Adrenal gland (tissue), 19 donors: ENCODE measurements around the gene BTBD19. TPM values are rescaled to one million over a fixed set of nuclear protein-coding genes. Genes with fewer than 3 reads are reported as not detected.
"Not testable (repeated sequence)": the region's sequence is repeated elsewhere in the genome, so short reads cannot be mapped to it uniquely, and the experiment has no call there.

Source experiments
- DNase-seq, 7 donors: peaks; one replicate each; pipeline ENCODE4 v3.0.0-alpha.2; 2019 to 2020
- H3K27ac ChIP-seq, 5 donors: fragments of 200-600 bp; sonication (generic) in 4 of 5; 1 replicate in 3 of 5; 2 replicates in 2 of 5; pipeline versions ENCODE4 v1.5.1 to v1.8.0; 2016 to 2020; ENCODE audit warnings: mild to moderate bottlenecking in 1 of 5
- H3K27me3 ChIP-seq: fragments of 200-600 bp; 2 replicates; pipeline ENCODE4 v1.8.0; 2021
- H3K36me3 ChIP-seq, 2 donors: fragments of 200-600 bp; replicated peaks in 1 of 2; 1 replicate in 1 of 2; 2 replicates in 1 of 2; pipeline versions ENCODE4 v1.5.1 to v1.8.0; 2018 to 2022
- H3K4me1 ChIP-seq, 2 donors: fragments of 200-600 bp; replicated peaks in 1 of 2; 1 replicate in 1 of 2; 2 replicates in 1 of 2; pipeline versions ENCODE4 v1.5.1 to v1.8.0; 2018 to 2021
- H3K4me3 ChIP-seq, 4 donors: fragments of 200-600 bp; sonication (generic) in 3 of 4; one replicate each; pipeline ENCODE4 v1.5.1; 2016 to 2018
- H3K9me3 ChIP-seq, 3 donors: fragments of 200-600 bp; sonication (generic) in 1 of 3; replicated peaks in 1 of 3; 1 replicate in 2 of 3; 2 replicates in 1 of 3; pipeline versions ENCODE4 v1.5.1 to v1.8.0; 2016 to 2021
- CTCF ChIP-seq, 6 experiments: fragments of 450-650 bp in 4 of 6; fragments of 200-600 bp in 2 of 6; sonication (generic) in 1 of 6; IDR thresholded peaks; 1 replicate in 5 of 6; 2 replicates in 1 of 6; pipeline versions ENCODE4 v1.5.1 to v1.8.0; 2016 to 2021; ENCODE audit warnings: antibody characterized with exemption in 6 of 6, mild to moderate bottlenecking in 2 of 6, moderate library complexity in 1 of 6
- POLR2A ChIP-seq, 2 donors: fragments of 450-650 bp; IDR thresholded peaks; one replicate each; pipeline ENCODE4 v1.6.1; 2017; ENCODE audit warnings: antibody characterized with exemption in 2 of 2, mild to moderate bottlenecking in 2 of 2, moderate library complexity in 1 of 2
- WGBS, 4 donors: extraction: QIAGEN DNeasy Blood & Tissue Kit in 2 of 4; methylation state at CpG; one replicate each; pipeline versions ENCODE4 v1.1.5 to v1.1.7; 2013 to 2017; 5-methylcytosine and 5-hydroxymethylcytosine counted together
- intact Hi-C, 2 donors: fragments of 100-400 bp; cut with DNase I; formaldehyde crosslinking; loops; one replicate each; pipeline versions ENCODE4 v1.14.1 to v1.15.0; 2022 to 2023
- long read RNA-seq, 10 donors: library from polyadenylated mRNA in 3 of 10; unstranded in 2 of 10; stranded (forward) in 1 of 10; transcript quantifications; one replicate each; pipeline ENCODE4 v2.0.0 and lab custom pipeline, GENCODE V29; 2021 to 2026
- polyA plus RNA-seq, 3 donors: library from polyadenylated mRNA; stranded (reverse); fragments of 200-250 nt in 2 of 3; fragments of 350-450 nt in 1 of 3; fragmentation: Illumina TruSeq in 1 of 3; extraction: RNeasy Lipid Tissue Mini Kit (QIAGEN cat#74804) in 1 of 3; gene quantifications; one replicate each; pipeline ENCODE4 v1.2.3, GENCODE V29; 2013 to 2014
- total RNA-seq, 9 donors: library from RNA; depleted of rRNA in 4 of 9; stranded (reverse); fragments of >200 nt in 4 of 9; fragments of 120-200 nt in 1 of 9; fragmentation: NEBNext Ultra II Directional in 1 of 9; extraction: Animal tissue kit (Norgen Biotek cat#: 25700) in 1 of 9; gene quantifications; one replicate each; pipeline versions ENCODE4 v1.1.0 to v1.2.4, GENCODE V29; 2013 to 2023
- donor health status: healthy with polysubstance abuse.
- donor health status: Bipolar disorder and iron deficiency.
- donor health status: DM: yes; HTN: yes; CAD: no.
- donor health status: DM: no; HTN: no; CAD: no.
- donor health status: DM: no; HTN: no; CAD: no.
- donor health status: DM: yes; HTN: yes; CAD: no.

The BTBD19 gene
- total RNA-seq: 10 to 100 TPM in 7 of 9 donors, 1 to 10 TPM in 2; 5.2 to 46.3 (median 20.9) TPM
- 10 to 100 TPM in 2 of 3 donors, 1 to 10 TPM in 1; 4.8 to 67.2 (median 26.5) TPM for polyA plus RNA-seq
- long read RNA-seq, donor 1, partial matches to known transcripts: 0 of 1 reads
- long read RNA-seq, donor 1, other reads (novel, unspliced or antisense): 0 of 1 reads
- long read RNA-seq, donor 2, partial matches to known transcripts: 0 of 1 reads
- long read RNA-seq, donor 2, other reads (novel, unspliced or antisense): 0 of 1 reads
- long read RNA-seq, donor 3, partial matches to known transcripts: 6 of 6 reads
- long read RNA-seq, donor 3, other reads (novel, unspliced or antisense): 0 of 6 reads
- long read RNA-seq, donor 4, partial matches to known transcripts: 0 of 5 reads
- long read RNA-seq, donor 4, other reads (novel, unspliced or antisense): 5 of 5 reads
- long read RNA-seq, donor 5, transcript BTBD19-203 (8 exons, 1,572 nt): major isoform, 8 of 21 reads
- long read RNA-seq, donor 5, partial matches to known transcripts: 6 of 21 reads
- long read RNA-seq, donor 5, other reads (novel, unspliced or antisense): 7 of 21 reads
- long read RNA-seq, donor 6, partial matches to known transcripts: 0 of 2 reads
- long read RNA-seq, donor 6, other reads (novel, unspliced or antisense): 2 of 2 reads
- long read RNA-seq, donor 7, partial matches to known transcripts: 0 of 1 reads
- long read RNA-seq, donor 7, other reads (novel, unspliced or antisense): 0 of 1 reads
- long read RNA-seq, donor 8, partial matches to known transcripts: 17 of 48 reads
- long read RNA-seq, donor 8, other reads (novel, unspliced or antisense): 31 of 48 reads
- long read RNA-seq, donor 9, partial matches to known transcripts: 0 of 1 reads
- long read RNA-seq, donor 9, other reads (novel, unspliced or antisense): 0 of 1 reads
- long read RNA-seq, donor 10: 0 reads

DNA sequence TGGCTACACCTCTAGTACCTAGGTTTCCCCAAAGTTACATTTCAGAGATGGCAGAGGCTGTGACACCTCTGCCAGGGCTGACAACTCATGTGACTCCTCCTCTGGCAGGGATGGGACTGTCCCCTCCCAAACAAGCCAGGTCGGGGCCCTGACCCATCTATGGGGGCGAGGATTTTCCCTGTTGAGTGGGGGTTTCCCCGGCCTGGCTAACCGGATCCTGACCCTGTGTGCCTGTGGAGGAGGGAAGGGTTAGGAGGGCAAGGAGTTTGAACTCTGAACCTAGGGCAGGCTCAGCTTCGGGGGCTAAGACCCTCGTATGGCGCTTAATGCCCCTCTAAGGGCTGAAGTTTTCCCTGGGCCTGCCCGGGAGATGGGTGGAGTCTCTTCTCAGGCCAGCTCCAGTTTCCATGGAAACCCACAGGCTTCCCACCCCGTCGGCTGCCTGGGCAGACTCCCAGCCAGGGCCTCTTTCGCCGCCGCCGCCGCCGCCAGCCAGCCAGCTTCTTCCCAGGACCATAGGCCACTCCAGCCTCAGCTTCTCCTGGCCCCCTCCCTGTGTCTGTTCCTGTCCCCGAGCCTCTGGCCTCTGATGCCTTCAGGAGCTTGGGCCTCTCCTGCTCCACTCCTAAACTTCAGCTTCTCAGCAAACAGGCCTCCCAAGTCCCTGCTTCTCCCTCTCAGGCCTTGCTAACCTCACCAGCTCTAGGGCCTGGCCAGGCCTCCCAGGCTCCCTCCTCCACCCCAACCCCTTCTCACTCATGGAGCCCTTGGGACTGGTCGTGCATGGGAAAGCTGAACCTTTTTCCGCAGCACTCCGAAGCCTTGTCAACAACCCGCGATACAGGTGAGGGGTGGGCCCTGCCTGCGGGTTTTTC is at the start of gene BTBD19:
BTBD19 (plus strand) TSS at position 461 of the 875 bp plus-strand sequence; CDS start at position 759, 298 bp downstream.
- no peaks in the 10 kb centered on the region for H3K9me3 ChIP-seq
- TF ChIP-seq POLR2A (IDR thresholded peaks at IDR 0.05) (peak in 1 of 2 donors; percentile 75), CTCF (IDR thresholded peaks at IDR 0.05) (no peak)
- WGBS, 4 donors: 10 to 30% (median 15%) methylated on average over 4 to 23 of the region's 23 CpGs
- peak within 1 kb of the TSS; percentile 96 to 100 (median 99) for H3K27ac ChIP-seq
- intact Hi-C loops: no loop called here
- DNase-seq: peak; percentile 87 to 94 (median 91)
- H3K4me3 ChIP-seq: peak within 1 kb of the TSS in 1 of 4 donors; percentile 48
- H3K36me3 ChIP-seq: peaks cover 0 to 33% of the 10 kb centered on the region in 2 donors
- H3K4me1 ChIP-seq: peaks cover 64 to 77% of the 10 kb centered on the region in 2 donors
- H3K27me3 ChIP-seq: no peaks in the 10 kb centered on the region

DNA sequence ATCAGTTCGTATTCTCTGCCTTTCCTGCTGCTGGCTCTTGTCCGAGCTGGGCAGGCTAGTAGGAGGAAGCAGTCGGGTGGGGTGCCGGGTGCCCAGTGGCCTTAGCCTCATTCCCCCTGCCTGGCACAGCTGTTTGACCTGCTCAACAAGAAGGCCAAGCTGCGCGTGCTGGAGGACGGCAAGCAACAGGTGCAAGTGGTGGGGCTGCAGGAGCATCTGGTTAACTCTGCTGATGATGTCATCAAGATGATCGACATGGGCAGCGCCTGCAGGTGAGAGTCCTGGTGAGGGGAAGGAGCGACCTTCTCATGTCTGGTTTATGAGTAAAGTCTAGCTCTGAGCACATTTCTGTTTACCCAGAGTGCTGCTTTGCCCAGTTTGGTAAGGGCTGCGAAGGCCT is 49.2 kb upstream of the BTBD19 start:
- Histone ChIP-seq H3K27me3 (no peaks in the 10 kb centered on the region), H3K4me1 (no peaks in the 10 kb centered on the region), H3K4me3 (no peak overlapping the region), H3K27ac (no peak overlapping the region), H3K36me3 (no peaks in the 10 kb centered on the region), H3K9me3 (no peaks in the 10 kb centered on the region)
- no peak for TF ChIP-seq CTCF (IDR thresholded peaks at IDR 0.05)
- TF ChIP-seq POLR2A (IDR thresholded peaks at IDR 0.05): no peak
- 89 to 95% (median 91%) methylated on average over 10 to 11 of the region's 11 CpGs for WGBS, 4 donors
- DNase-seq: no peak
- intact Hi-C loops: no loop called here

DNA sequence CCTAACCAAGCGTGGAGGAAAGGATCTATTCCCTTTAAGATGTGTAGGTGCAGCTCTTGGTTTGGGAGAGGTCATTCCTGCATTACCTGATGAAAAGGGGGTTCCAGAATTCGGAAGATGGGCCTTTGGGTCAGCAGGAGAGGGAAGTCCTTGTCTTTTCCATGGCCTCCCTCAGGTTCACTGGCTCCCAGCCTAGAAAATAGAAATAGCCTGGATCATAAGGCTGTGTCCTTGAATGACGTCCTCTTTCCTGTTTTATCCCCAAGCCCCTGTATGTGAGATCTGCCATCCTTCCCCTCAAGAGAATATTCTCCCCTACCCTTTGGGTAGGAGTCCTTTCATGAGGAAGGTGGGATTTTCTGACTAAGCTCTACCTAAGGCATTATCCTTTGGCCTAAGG is 47.4 kb upstream of the BTBD19 start:
- TF ChIP-seq POLR2A (IDR thresholded peaks at IDR 0.05): no peak
- no peak for TF ChIP-seq CTCF (IDR thresholded peaks at IDR 0.05)
- DNase-seq: no peak
- intact Hi-C loops: no loop called here
- Histone ChIP-seq H3K27ac (no peak overlapping the region), H3K27me3 (no peaks in the 10 kb centered on the region), H3K4me1 (no peaks in the 10 kb centered on the region), H3K36me3 (no peaks in the 10 kb centered on the region), H3K4me3 (no peak overlapping the region), H3K9me3 (no peaks in the 10 kb centered on the region)
- 71 to 79% (median 74%) methylated on average over 3 of the region's 3 CpGs for WGBS, 4 donors

DNA sequence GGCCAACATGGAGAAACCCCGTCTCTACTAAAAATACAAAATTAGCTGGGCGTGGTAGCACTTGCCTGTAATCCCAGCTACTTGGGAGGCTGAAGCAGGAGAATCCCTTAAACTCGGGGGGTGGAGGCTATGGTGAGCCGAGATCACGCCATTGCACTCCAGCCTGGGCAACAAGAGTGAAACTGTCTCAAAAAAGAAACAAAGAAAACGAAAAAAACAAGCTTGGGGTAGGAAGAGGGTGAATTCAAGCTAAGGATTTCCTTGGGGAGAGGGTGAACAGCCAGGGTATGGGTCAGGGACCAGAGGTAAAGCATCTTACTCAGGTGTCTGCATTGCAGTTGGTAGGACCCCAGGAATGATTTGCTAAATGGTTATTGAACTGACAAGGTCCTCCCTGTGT is 41.9 kb upstream of the BTBD19 start:
- H3K9me3 ChIP-seq, DNase-seq, H3K4me1 ChIP-seq, H3K27me3 ChIP-seq, H3K4me3 ChIP-seq, H3K27ac ChIP-seq, intact Hi-C loops, H3K36me3 ChIP-seq: not testable (repeated sequence)
- WGBS, 4 donors: 92 to 95% (median 93%) methylated on average over 6 of the region's 6 CpGs
